NT2/D1 (cell line): ENCODE measurements around the gene PLCXD3.

ENCODE experiments used
- DNase-seq: peaks from one replicate; pipeline ENCODE4 v3.0.0-alpha.2; 2011; ENCODE audit warnings: low read depth, low spot score
- H3K27me3 ChIP-seq: 2 replicates; pipeline ENCODE4 v1.6.0; 2011; ENCODE audit warnings: mild to moderate bottlenecking; ENCODE audit not compliant: insufficient read length, insufficient read depth
- H3K36me3 ChIP-seq: 2 replicates; pipeline ENCODE4 v1.6.1; 2011; ENCODE audit warnings: mild to moderate bottlenecking, low read length, mixed read lengths; ENCODE audit not compliant: insufficient read depth, insufficient read length
- H3K4me1 ChIP-seq: 2 replicates; pipeline ENCODE4 v1.5.1; 2011; ENCODE audit not compliant: insufficient read depth, insufficient read length
- H3K4me3 ChIP-seq: 2 replicates; pipeline ENCODE4 v1.5.1; 2011; ENCODE audit warnings: low read depth; ENCODE audit not compliant: insufficient read length
- H3K9ac ChIP-seq: 2 replicates; pipeline ENCODE4 v1.6.0; 2011; ENCODE audit warnings: low read depth; ENCODE audit not compliant: insufficient read length
- H3K9me3 ChIP-seq: 2 replicates; pipeline ENCODE4 v1.5.1; 2011; ENCODE audit warnings: mild to moderate bottlenecking, low read length; ENCODE audit not compliant: insufficient read depth
- SUZ12 ChIP-seq: IDR thresholded peaks from 2 replicates; pipeline ENCODE4 v1.6.1; 2011; ENCODE audit not compliant: insufficient read length, insufficient read depth; ENCODE audit errors: extremely low read depth
- YY1 ChIP-seq: IDR thresholded peaks from 2 replicates; pipeline ENCODE4 v1.6.1; 2011; ENCODE audit not compliant: insufficient read length, insufficient read depth
- ZNF274 ChIP-seq: IDR thresholded peaks from 2 replicates; pipeline ENCODE4 v1.6.1; 2011; ENCODE audit warnings: mild to moderate bottlenecking, low read depth, low read length

Gene PLCXD3

DNA sequence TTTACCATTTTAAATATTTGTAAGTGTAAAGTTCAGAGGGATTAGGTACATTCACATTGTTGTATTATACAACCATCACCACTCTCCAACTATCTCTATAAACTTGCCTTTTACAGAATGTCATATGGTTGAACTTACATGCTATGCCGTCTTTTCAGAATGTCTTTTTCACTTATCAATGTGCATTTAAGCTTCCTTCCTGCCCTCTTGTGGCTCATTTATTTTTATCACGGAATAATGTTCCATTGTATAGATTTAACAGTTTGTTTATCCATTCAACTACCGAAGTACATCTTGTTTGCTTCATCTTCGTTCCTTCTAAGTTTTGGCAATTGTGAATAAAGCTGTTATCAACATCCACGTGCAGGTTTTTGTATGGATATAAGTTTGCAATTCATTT is 163.8 kb downstream of the PLCXD3 start:
- TF ChIP-seq ZNF274 (no peak), YY1 (no peak), SUZ12 (no peak)
- H3K27me3 ChIP-seq = no peaks in the 10 kb centered on the region
- H3K4me3 ChIP-seq = no peak overlapping the region
- H3K4me1 ChIP-seq = no peaks in the 10 kb centered on the region
- DNase-seq = no peak
- H3K9me3 ChIP-seq = no peaks in the 10 kb centered on the region
- H3K9ac ChIP-seq = no peak overlapping the region
- H3K36me3 ChIP-seq = no peaks in the 10 kb centered on the region

DNA sequence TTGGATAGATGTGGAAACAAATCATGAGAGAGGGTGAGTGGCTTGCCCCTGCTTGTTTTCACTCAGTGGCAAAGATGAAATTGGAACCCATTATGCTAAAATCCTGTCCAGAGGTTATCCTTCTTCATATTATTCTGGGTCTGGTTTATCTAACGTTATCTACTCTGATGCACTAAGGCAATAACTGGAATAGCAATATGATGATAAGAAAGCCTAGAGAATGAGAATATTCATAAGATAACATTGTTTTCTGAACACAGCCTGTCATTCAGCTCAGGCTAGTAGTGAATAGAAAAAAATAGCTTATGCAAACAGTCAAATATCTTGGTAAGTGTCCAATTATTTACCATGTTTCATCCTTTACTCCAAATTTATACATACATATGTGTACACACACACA is 165.1 kb downstream of the PLCXD3 start:
- H3K9me3 ChIP-seq = no peaks in the 10 kb centered on the region
- no peak for TF ChIP-seq SUZ12
- TF ChIP-seq ZNF274 = no peak
- no peak for TF ChIP-seq YY1
- DNase-seq = no peak
- H3K4me3 ChIP-seq = no peak overlapping the region
- no peaks in the 10 kb centered on the region for H3K36me3 ChIP-seq
- H3K27me3 ChIP-seq = no peaks in the 10 kb centered on the region
- no peak overlapping the region for H3K9ac ChIP-seq
- no peaks in the 10 kb centered on the region for H3K4me1 ChIP-seq

DNA sequence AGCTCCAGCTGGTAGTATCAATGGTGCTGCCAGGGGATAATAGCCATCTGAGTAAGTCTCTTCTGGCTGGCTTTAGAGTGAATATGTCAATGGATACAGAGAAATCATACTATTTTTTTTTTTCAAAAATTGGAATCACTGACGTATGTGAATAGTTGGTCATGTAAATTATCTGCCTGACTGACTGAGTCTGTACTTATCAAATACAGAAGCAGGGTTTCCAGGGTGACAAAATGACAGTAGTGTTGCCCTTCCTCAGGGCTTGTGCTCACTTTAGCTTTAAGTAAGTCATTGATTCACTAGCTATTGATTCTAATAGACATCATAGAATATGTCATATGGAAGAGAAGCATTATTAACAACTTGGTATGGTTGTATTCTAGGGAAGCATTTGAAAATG is 171.1 kb downstream of the PLCXD3 start:
- H3K27me3 ChIP-seq = no peaks in the 10 kb centered on the region
- no peak overlapping the region for H3K9ac ChIP-seq
- DNase-seq = no peak
- H3K4me1 ChIP-seq = no peaks in the 10 kb centered on the region
- TF ChIP-seq YY1 = no peak
- TF ChIP-seq SUZ12 = no peak
- no peak for TF ChIP-seq ZNF274
- H3K4me3 ChIP-seq = no peak overlapping the region
- H3K36me3 ChIP-seq = no peaks in the 10 kb centered on the region
- H3K9me3 ChIP-seq = no peaks in the 10 kb centered on the region

GRCh38 chr5:41338136-41338675 is 172.2 kb downstream of the PLCXD3 start:
- Histone ChIP-seq H3K27me3 (no peaks in the 10 kb centered on the region), H3K4me3 (no peak overlapping the region), H3K36me3 (no peaks in the 10 kb centered on the region), H3K4me1 (no peaks in the 10 kb centered on the region), H3K9ac (no peak overlapping the region), H3K9me3 (no peaks in the 10 kb centered on the region)
- no peak for DNase-seq
- TF ChIP-seq YY1 (no peak), ZNF274 (no peak), SUZ12 (no peak)

- Histone ChIP-seq H3K4me3 (no peak overlapping the region), H3K27me3 (no peaks in the 10 kb centered on the region), H3K9me3 (no peaks in the 10 kb centered on the region), H3K9ac (no peak overlapping the region), H3K36me3 (no peaks in the 10 kb centered on the region), H3K4me1 (no peaks in the 10 kb centered on the region)
- DNase-seq = no peak
- TF ChIP-seq SUZ12 (no peak), YY1 (no peak), ZNF274 (no peak)
Observed at GRCh38 chr5:41337724-41338123, 172.7 kb downstream of the PLCXD3 start.

DNA sequence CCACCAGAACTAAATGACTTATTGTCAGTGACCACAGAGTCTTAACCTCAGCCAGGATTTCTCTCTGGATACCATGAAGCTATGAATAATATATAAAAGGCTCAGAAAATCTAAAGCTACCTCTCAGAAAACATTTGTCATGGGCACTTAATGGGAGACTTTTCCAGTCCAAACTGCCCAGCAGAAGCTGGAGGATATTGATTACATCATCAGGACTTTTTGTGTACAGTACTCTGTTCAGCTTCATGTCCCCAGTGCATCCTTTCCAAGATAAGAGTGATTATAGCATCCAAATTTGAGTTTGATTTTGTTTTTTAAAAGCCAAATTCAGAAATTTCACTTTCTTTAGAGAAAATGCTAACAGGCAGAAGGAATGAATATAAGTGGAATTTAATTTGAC is 173.2 kb downstream of the PLCXD3 start:
- no peaks in the 10 kb centered on the region for H3K9me3 ChIP-seq
- H3K4me1 ChIP-seq = no peaks in the 10 kb centered on the region
- no peaks in the 10 kb centered on the region for H3K36me3 ChIP-seq
- no peak for TF ChIP-seq ZNF274
- TF ChIP-seq YY1 = no peak
- TF ChIP-seq SUZ12 = no peak
- H3K27me3 ChIP-seq = no peaks in the 10 kb centered on the region
- no peak overlapping the region for H3K9ac ChIP-seq
- H3K4me3 ChIP-seq = no peak overlapping the region
- DNase-seq = no peak

- Histone ChIP-seq H3K4me3 (no peak overlapping the region), H3K9ac (no peak overlapping the region), H3K27me3 (no peaks in the 10 kb centered on the region), H3K4me1 (no peaks in the 10 kb centered on the region), H3K36me3 (no peaks in the 10 kb centered on the region), H3K9me3 (no peaks in the 10 kb centered on the region)
- no peak for DNase-seq
- TF ChIP-seq YY1 (no peak), SUZ12 (no peak), ZNF274 (no peak)
Observed at GRCh38 chr5:41336471-41336870, 173.9 kb downstream of the PLCXD3 start.
